Measurements from ENCODE around the gene ELANE. TPM values are rescaled to one million over a fixed set of nuclear protein-coding genes. Genes with fewer than 3 reads are reported as not detected.

The ELANE gene
- total and polyA plus RNA-seq, 9 of the 15 experiments (the other 6 are each of a cell fraction or from before 2014, with no cell fraction given): not detected

- TF ChIP-seq ZBTB40 (IDR thresholded peaks at IDR 0.05): peak; percentile 90
- TF ChIP-seq ZBTB40 (CRISPR knock-in tag; IDR thresholded peaks at IDR 0.05): no peak
- no peak for TF ChIP-seq FOXJ2 (tag; IDR thresholded peaks at IDR 0.05)
- no peak for TF ChIP-seq NR2C1 (IDR thresholded peaks at IDR 0.05)
- TF ChIP-seq NR2C1 (tag; IDR thresholded peaks at IDR 0.05): no peak
- no peak for TF ChIP-seq SMAD2 (IDR thresholded peaks at IDR 0.05; ENCODE audit: low read depth, low read length)
- TF ChIP-seq E2F3 (CRISPR knock-in tag; IDR thresholded peaks at IDR 0.05): no peak
- TF ChIP-seq ZNF830 (CRISPR knock-in tag; IDR thresholded peaks at IDR 0.05): no peak
- no peak for TF ChIP-seq XRCC4 (IDR thresholded peaks at IDR 0.05; ENCODE audit: extremely low read depth, insufficient read depth, insufficient read length)
- TF ChIP-seq ARNT (IDR thresholded peaks at IDR 0.05): peak; percentile 78 to 89; a peak in 3 of 4 replicates
- peak; percentile 25; the same call in 1 of the 2 replicates for TF ChIP-seq MAFF (IDR thresholded peaks at IDR 0.05; ENCODE audit: low read length)
- no peak for TF ChIP-seq HNRNPL (IDR thresholded peaks at IDR 0.05; ENCODE audit: low read depth, low read length)
- no peak for TF ChIP-seq KHSRP (IDR thresholded peaks at IDR 0.05)
- TF ChIP-seq BRF1 (IDR thresholded peaks at IDR 0.05; ENCODE audit: borderline replicate concordance, extremely low read depth, insufficient read length): no peak
- TF ChIP-seq NONO (IDR thresholded peaks at IDR 0.05; ENCODE audit: low read depth in 2 of 2, low read length in 1 of 2): peak in 1 of 2 experiments; percentile 85; a peak in 3 of 4 replicates
- peak; percentile 59 for TF ChIP-seq GATAD2B (IDR thresholded peaks at IDR 0.05; ENCODE audit: borderline replicate concordance)
- TF ChIP-seq TCF3 (CRISPR knock-in tag; IDR thresholded peaks at IDR 0.05): 0 out of 2 replicates have a peak, but pooled peaks have one; percentile 5
- TF ChIP-seq GABPB2 (CRISPR knock-in tag; conservative IDR thresholded peaks at IDR 0.05): no peak
- TF ChIP-seq NRF1 (conservative IDR thresholded peaks at IDR 0.05 in 1 of 2, IDR thresholded peaks at IDR 0.05 in 1 of 2): peak; percentile 88 to 90
- TF ChIP-seq USF2 (CRISPR knock-in tag; IDR thresholded peaks at IDR 0.05): no peak
- TF ChIP-seq JUNB (CRISPR knock-in tag; conservative IDR thresholded peaks at IDR 0.05): no peak
Observed at GRCh38 chr19:892894-893689, 41.0 kb downstream of the ELANE start, which contains the start of the genes MED16 and RNU6-9 (continued).
